Osteocyte (in vitro differentiated cells): Measurements from ENCODE around the gene NOL9. TPM values are rescaled to one million over a fixed set of nuclear protein-coding genes. Genes with fewer than 3 reads are reported as not detected.

ENCODE experiments used
- DNase-seq: peaks from one replicate; pipeline ENCODE4 v3.0.0; 2021; ENCODE audit warnings: mixed read lengths; ENCODE audit not compliant: unreplicated experiment; ENCODE audit errors: extremely low spot score
- H3K27ac Mint-ChIP-seq: one replicate; pipeline ENCODE4 v1.8.0; 2021; ENCODE audit warnings: mild to moderate bottlenecking, mixed read lengths; ENCODE audit not compliant: unreplicated experiment
- H3K27me3 Mint-ChIP-seq: one replicate; pipeline ENCODE4 v1.8.0; 2021; ENCODE audit warnings: mixed read lengths; ENCODE audit not compliant: unreplicated experiment
- H3K36me3 Mint-ChIP-seq: one replicate; pipeline ENCODE4 v1.8.0; 2021; ENCODE audit warnings: mixed read lengths; ENCODE audit not compliant: unreplicated experiment
- H3K4me1 Mint-ChIP-seq: one replicate; pipeline ENCODE4 v1.8.0; 2021; ENCODE audit warnings: mixed read lengths; ENCODE audit not compliant: unreplicated experiment
- H3K4me3 Mint-ChIP-seq: one replicate; pipeline ENCODE4 v1.8.0; 2021; ENCODE audit warnings: mild to moderate bottlenecking, moderate library complexity, mixed read lengths; ENCODE audit not compliant: unreplicated experiment
- H3K9me3 Mint-ChIP-seq: one replicate; pipeline ENCODE4 v1.8.0; 2021; ENCODE audit warnings: mixed read lengths; ENCODE audit not compliant: unreplicated experiment
- CTCF ChIP-seq: fragments of 200-600 bp; sonication (generic); IDR thresholded peaks from 2 replicates; pipeline ENCODE4 v1.5.0; 2021; ENCODE audit warnings: antibody characterized with exemption, mild to moderate bottlenecking, moderate library complexity
- total RNA-seq: library from RNA; stranded (reverse); gene quantifications from 2 replicates; pipeline ENCODE4 v1.2.1, GENCODE V29; 2021

The NOL9 gene
- total RNA-seq, 1 donor from 2014 or later = 33.5 TPM

GRCh38 chr1:6512908-6513280 is 41.4 kb downstream of the NOL9 start:
- Mint-ChIP-seq H3K9me3 (no peaks in the 10 kb centered on the region), H3K27me3 (no peaks in the 10 kb centered on the region), H3K4me1 (peaks cover 40% of the 10 kb centered on the region), H3K36me3 (no peaks in the 10 kb centered on the region), H3K4me3 (no peak overlapping the region), H3K27ac (peak overlapping the region; percentile 69)
- TF ChIP-seq CTCF = no peak
- no peak for DNase-seq

GRCh38 chr1:6512245-6512907 is 41.9 kb downstream of the NOL9 start:
- Mint-ChIP-seq H3K4me1 (peaks cover 36% of the 10 kb centered on the region), H3K4me3 (no peak overlapping the region), H3K36me3 (no peaks in the 10 kb centered on the region), H3K9me3 (no peaks in the 10 kb centered on the region), H3K27me3 (no peaks in the 10 kb centered on the region), H3K27ac (peak overlapping the region; percentile 69)
- DNase-seq = no peak
- no peak for TF ChIP-seq CTCF

DNA sequence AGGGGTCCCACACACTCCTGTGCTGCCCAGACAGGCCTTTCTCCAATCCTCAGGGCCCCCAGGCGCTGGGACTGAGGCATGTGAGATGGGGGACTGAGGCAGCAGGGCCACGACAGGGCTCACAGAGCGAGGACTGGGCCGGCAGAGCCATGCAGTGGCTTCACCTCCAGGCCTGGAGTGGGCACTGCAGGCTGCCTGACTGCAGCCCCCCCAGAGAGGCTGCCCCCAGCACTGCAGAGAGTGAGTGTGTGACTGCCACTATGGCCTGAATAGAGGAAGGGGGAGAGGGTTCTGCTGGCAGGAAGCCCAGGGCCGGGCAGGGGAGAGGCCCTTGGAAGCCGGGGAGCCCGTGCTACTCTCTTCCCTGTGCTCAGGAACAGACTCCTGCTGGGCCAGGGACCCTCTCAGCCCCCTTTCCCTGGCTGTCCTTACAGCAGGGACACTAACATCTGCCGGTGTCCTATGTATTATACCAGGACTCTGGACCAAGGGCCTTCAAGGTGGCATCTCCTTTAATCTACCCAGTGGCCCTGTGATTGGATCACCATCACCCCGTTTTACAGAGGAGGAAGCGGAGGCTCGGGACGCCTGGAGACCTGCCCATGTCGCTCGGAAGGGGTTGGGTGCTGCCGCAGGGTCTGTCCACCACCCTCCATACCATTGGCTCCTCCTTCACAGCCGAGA is 42.6 kb downstream of the NOL9 start:
- peak overlapping the region; percentile 69 for H3K27ac Mint-ChIP-seq
- no peak for TF ChIP-seq CTCF
- no peaks in the 10 kb centered on the region for H3K36me3 Mint-ChIP-seq

GRCh38 chr1:6511056-6511455 is 43.3 kb downstream of the NOL9 start:
- H3K27ac Mint-ChIP-seq = no peak overlapping the region
- peaks cover 44% of the 10 kb centered on the region for H3K4me1 Mint-ChIP-seq
- H3K27me3 Mint-ChIP-seq = no peaks in the 10 kb centered on the region
- no peaks in the 10 kb centered on the region for H3K36me3 Mint-ChIP-seq
- H3K4me3 Mint-ChIP-seq = no peak overlapping the region
- no peak for DNase-seq
- H3K9me3 Mint-ChIP-seq = no peaks in the 10 kb centered on the region
- TF ChIP-seq CTCF = no peak

More for the DNA sequence above, 42.6 kb downstream of the NOL9 start:
- Mint-ChIP-seq H3K4me3 (no peak overlapping the region), H3K9me3 (no peaks in the 10 kb centered on the region), H3K27me3 (no peaks in the 10 kb centered on the region), H3K4me1 (peaks cover 39% of the 10 kb centered on the region)
- no peak for DNase-seq

- no peaks in the 10 kb centered on the region for H3K36me3 Mint-ChIP-seq
- no peaks in the 10 kb centered on the region for H3K9me3 Mint-ChIP-seq
- peaks cover 40% of the 10 kb centered on the region for H3K4me1 Mint-ChIP-seq
- no peak for DNase-seq
- TF ChIP-seq CTCF = no peak
- no peaks in the 10 kb centered on the region for H3K27me3 Mint-ChIP-seq
- no peak overlapping the region for H3K27ac Mint-ChIP-seq
- no peak overlapping the region for H3K4me3 Mint-ChIP-seq
Observed at GRCh38 chr1:6510493-6510892, 43.8 kb downstream of the NOL9 start.
